Measurements from ENCODE around the gene LRP3.

The LRP3 gene

DNA sequence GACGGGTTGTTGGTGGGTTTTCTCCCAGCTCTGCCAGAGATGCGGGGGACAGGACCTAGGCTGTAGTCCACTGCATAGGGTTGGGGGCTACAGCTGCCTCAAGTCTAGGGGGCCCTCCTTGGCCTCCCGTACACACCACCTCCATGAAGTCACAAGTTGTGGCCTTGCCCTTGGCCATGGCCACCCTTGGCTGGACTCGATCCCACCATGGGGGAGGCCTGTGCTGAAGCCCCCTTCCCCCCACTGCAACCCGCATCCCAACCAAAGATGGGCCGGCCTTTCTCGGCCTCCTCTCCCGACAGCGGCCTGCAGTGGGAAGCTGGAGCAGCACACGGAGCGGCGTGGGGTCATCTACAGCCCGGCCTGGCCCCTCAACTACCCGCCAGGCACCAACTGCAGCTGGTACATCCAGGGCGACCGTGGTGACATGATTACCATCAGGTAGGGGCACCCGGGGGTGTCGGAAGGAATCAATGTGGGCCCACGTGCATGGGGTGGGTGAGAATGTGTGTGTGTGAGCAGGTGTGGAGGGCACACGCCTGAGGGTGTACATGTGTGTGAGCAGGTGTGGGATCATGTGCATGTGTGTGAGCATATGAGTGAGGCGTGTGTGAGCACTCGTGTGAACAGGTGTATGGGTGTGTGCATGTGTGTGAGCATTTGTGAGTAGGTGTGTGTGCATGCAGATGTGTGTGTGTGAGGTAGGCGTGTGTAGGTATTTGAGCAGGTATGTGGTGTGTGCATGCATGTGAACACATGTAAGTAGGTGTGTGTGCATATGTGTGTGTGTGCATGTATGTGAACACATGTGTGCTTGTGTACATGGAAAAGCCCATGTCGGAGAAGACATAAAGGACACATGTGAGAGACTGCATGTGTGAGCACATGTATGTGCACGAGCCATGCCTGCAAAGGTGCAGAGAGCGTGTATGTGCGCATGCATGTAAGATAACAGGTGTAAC lies 8.7 kb downstream of the LRP3 start:
- Histone ChIP-seq H3K27ac (ENCODE audit: low read depth, low read length, severe bottlenecking) (no peak overlapping the region), H3K4me3 (ENCODE audit: extremely low read depth, insufficient read depth, low read length, poor library complexity, severe bottlenecking) (no peak overlapping the region), H3K36me3 (ENCODE audit: control insufficient read depth, insufficient read depth, low read length) (peaks cover 20% of the 10 kb centered on the region), H3K4me1 (ENCODE audit: control insufficient read depth, insufficient read depth, low read length, poor library complexity, severe bottlenecking) (no peaks in the 10 kb centered on the region), H3K9me3 (ENCODE audit: control insufficient read depth, low read length) (no peaks in the 10 kb centered on the region)
- 91 to 92% methylated on average over 21 to 26 of the region's 27 CpGs for WGBS, 2 experiments (ENCODE audit: insufficient coverage in 2 of 2)

DNA sequence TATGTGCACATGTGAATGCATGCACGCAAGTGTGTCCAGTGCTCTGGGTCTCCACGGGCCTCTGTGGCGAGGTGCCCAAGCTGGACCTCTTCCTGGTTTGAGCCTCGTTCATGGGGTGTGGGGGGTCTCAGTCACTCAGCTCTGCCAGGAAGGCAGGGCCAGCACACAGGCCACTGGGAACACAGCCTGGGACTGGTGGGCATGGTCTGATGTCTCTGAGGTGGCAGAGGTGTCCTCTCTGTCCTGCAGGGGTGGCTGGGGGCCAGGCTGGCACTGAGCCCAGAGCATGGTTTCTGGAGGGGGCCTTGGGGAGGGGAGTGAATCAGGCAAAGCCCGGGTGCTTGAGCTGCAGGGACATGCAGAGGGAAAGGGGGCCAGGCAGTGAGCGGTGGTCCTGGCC lies 9.4 kb downstream of the LRP3 start:
- no peak overlapping the region for H3K27ac ChIP-seq (ENCODE audit: low read depth, low read length, severe bottlenecking)
- no peaks in the 10 kb centered on the region for H3K4me1 ChIP-seq (ENCODE audit: control insufficient read depth, insufficient read depth, low read length, poor library complexity, severe bottlenecking)
- WGBS, 2 experiments (ENCODE audit: insufficient coverage in 2 of 2), result 85 to 100% methylated on average over 5 of the region's 6 CpGs
- H3K4me3 ChIP-seq (ENCODE audit: extremely low read depth, insufficient read depth, low read length, poor library complexity, severe bottlenecking), result no peak overlapping the region
- peaks cover 13% of the 10 kb centered on the region for H3K36me3 ChIP-seq (ENCODE audit: control insufficient read depth, insufficient read depth, low read length)
- H3K9me3 ChIP-seq (ENCODE audit: control insufficient read depth, low read length), result no peaks in the 10 kb centered on the region

DNA sequence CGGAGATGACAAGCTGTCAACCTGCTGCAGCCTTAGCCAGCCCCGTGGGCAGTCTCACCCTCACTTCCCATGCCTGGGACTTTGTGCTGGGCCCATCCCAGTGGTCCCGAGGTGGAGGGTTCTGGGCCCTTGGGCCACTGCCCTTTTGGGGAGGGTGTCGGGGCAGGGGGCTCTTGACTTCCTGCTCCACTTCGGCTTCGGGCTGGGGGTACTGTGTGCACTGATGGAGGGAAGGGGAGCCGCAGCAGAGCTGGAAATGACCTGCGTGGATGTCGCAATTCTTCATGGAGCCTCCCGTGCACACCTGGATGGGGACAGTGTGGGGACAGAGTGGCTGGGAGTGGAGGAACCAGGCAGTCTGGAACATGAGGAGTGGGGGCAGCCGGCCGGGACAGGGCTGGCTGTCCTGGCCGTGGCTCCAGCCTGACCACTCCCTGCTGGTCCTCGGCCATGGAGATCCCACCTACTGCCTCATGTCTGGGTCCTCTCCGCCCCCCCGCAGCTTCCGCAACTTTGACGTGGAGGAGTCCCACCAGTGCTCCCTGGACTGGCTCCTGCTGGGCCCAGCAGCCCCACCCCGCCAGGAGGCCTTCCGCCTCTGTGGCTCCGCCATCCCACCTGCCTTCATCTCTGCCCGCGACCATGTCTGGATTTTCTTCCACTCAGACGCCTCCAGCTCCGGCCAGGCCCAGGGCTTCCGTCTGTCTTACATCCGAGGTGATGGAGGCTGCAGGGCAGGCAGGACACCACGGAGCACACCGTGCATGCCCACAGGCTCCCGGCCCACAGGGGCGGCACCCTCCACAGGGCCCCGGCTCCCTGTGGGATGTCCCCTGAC lies 10.2 kb downstream of the LRP3 start:
- Histone ChIP-seq H3K4me1 (ENCODE audit: control insufficient read depth, insufficient read depth, low read length, poor library complexity, severe bottlenecking) (no peaks in the 10 kb centered on the region), H3K36me3 (ENCODE audit: control insufficient read depth, insufficient read depth, low read length) (peaks cover 13% of the 10 kb centered on the region), H3K27ac (ENCODE audit: low read depth, low read length, severe bottlenecking) (no peak overlapping the region), H3K9me3 (ENCODE audit: control insufficient read depth, low read length) (no peaks in the 10 kb centered on the region), H3K4me3 (ENCODE audit: extremely low read depth, insufficient read depth, low read length, poor library complexity, severe bottlenecking) (no peak overlapping the region)
- 94 to 96% methylated on average over 25 to 32 of the region's 32 CpGs for WGBS, 2 experiments (ENCODE audit: insufficient coverage in 2 of 2)

DNA sequence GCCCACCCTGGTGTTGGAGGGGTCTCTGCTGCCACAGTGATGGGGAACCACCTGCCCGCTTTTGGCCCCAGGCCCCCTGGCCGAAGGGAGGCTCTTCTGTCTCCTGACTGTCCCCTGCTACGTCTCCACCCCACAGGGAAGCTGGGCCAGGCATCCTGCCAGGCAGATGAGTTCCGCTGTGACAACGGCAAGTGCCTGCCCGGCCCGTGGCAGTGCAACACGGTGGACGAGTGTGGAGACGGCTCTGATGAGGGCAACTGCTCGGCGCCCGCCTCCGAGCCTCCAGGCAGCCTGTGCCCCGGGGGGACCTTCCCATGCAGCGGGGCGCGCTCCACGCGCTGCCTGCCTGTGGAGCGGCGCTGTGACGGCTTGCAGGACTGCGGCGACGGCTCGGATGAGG lies 11.0 kb downstream of the LRP3 start:
- no peak overlapping the region for H3K4me3 ChIP-seq (ENCODE audit: extremely low read depth, insufficient read depth, low read length, poor library complexity, severe bottlenecking)
- WGBS, 2 experiments (ENCODE audit: insufficient coverage in 2 of 2), result 97 to 98% methylated on average over 25 to 26 of the region's 27 CpGs

DNA sequence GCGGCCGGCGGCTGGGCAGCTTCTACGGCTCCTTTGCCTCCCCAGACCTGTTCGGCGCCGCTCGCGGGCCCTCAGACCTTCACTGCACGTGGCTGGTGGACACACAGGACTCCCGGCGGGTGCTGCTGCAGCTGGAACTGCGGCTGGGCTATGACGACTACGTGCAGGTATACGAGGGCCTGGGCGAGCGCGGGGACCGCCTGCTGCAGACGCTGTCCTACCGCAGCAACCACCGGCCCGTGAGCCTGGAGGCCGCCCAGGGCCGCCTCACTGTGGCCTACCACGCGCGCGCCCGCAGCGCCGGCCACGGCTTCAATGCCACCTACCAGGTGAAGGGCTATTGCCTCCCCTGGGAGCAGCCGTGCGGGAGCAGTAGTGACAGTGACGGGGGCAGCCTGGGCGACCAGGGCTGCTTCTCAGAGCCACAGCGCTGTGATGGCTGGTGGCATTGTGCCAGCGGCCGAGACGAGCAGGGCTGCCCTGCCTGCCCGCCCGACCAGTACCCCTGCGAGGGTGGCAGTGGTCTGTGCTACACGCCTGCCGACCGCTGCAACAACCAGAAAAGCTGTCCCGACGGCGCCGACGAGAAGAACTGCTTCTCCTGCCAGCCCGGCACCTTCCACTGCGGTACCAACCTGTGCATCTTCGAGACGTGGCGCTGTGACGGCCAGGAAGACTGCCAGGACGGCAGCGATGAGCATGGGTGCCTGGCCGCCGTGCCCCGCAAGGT lies 11.6 kb downstream of the LRP3 start:
- Histone ChIP-seq H3K4me1 (ENCODE audit: control insufficient read depth, insufficient read depth, low read length, poor library complexity, severe bottlenecking) (no peaks in the 10 kb centered on the region), H3K4me3 (ENCODE audit: extremely low read depth, insufficient read depth, low read length, poor library complexity, severe bottlenecking) (no peak overlapping the region), H3K36me3 (ENCODE audit: control insufficient read depth, insufficient read depth, low read length) (peaks cover 13% of the 10 kb centered on the region), H3K27ac (ENCODE audit: low read depth, low read length, severe bottlenecking) (no peak overlapping the region), H3K9me3 (ENCODE audit: control insufficient read depth, low read length) (no peaks in the 10 kb centered on the region)
- WGBS, 2 experiments (ENCODE audit: insufficient coverage in 2 of 2), result 96 to 98% methylated on average over 56 to 61 of the region's 64 CpGs

More for the DNA sequence above, 11.0 kb downstream of the LRP3 start:
- Histone ChIP-seq H3K36me3 (ENCODE audit: control insufficient read depth, insufficient read depth, low read length) (peaks cover 13% of the 10 kb centered on the region), H3K27ac (ENCODE audit: low read depth, low read length, severe bottlenecking) (no peak overlapping the region), H3K4me1 (ENCODE audit: control insufficient read depth, insufficient read depth, low read length, poor library complexity, severe bottlenecking) (no peaks in the 10 kb centered on the region), H3K9me3 (ENCODE audit: control insufficient read depth, low read length) (no peaks in the 10 kb centered on the region)

DNA sequence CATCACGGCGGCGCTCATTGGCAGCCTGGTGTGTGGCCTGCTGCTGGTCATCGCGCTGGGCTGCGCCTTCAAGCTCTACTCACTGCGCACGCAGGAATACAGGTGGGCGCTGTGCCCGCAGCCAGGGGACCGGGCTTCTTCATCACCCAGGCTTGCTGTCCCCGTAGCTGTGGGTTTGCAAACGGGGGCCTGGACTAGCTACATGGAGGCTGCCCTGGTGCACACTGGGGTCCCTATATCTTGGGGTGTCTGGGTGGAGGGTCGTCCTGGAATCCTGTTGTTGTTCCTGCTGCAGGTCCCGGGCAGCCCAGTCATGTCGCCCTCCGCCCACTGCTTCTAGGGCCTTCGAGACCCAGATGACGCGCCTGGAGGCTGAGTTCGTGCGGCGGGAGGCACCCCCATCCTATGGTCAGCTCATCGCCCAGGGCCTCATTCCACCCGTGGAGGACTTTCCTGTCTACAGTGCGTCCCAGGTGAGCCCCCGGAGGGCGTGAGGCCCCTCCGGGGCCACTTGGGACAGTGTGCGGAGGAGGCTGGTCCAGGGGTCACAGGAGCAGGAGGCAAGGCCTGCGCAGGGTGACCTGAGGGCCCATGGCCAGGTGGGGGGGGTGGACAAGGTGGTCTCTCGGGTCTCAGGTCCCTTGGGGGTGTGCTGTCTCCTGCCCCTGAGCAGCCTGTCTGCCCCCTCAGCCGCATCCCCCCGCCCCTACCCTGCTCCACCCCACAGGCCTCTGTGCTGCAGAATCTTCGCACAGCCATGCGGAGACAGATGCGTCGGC lies 12.3 kb downstream of the LRP3 start:
- H3K27ac ChIP-seq (ENCODE audit: low read depth, low read length, severe bottlenecking), result no peak overlapping the region
- 94 to 95% methylated on average over 17 to 36 of the region's 38 CpGs for WGBS, 2 experiments (ENCODE audit: insufficient coverage in 2 of 2)
- H3K4me1 ChIP-seq (ENCODE audit: control insufficient read depth, insufficient read depth, low read length, poor library complexity, severe bottlenecking), result no peaks in the 10 kb centered on the region

DNA sequence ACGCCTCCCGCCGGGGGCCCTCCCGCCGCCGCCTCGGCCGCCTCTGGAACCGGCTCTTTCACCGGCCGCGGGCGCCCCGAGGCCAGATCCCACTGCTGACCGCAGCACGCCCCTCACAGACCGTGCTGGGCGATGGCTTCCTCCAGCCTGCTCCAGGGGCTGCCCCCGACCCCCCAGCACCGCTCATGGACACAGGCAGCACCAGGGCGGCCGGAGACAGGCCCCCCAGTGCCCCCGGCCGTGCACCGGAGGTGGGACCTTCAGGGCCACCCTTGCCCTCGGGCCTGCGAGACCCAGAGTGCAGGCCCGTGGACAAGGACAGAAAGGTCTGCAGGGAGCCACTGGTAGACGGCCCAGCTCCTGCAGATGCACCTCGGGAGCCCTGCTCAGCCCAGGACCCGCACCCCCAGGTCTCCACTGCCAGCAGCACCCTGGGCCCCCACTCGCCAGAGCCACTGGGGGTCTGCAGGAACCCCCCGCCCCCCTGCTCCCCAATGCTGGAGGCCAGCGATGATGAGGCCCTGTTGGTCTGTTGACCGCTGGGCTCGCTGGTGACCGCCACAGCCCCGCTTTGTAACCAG lies 13.0 kb downstream of the LRP3 start:
- no peaks in the 10 kb centered on the region for H3K4me1 ChIP-seq (ENCODE audit: control insufficient read depth, insufficient read depth, low read length, poor library complexity, severe bottlenecking)
- WGBS, 2 experiments (ENCODE audit: insufficient coverage in 2 of 2), result 93% methylated on average over 32 to 38 of the region's 38 CpGs
- H3K27ac ChIP-seq (ENCODE audit: low read depth, low read length, severe bottlenecking), result no peak overlapping the region
- no peaks in the 10 kb centered on the region for H3K9me3 ChIP-seq (ENCODE audit: control insufficient read depth, low read length)
- H3K36me3 ChIP-seq (ENCODE audit: control insufficient read depth, insufficient read depth, low read length), result peaks cover 13% of the 10 kb centered on the region
- no peak overlapping the region for H3K4me3 ChIP-seq (ENCODE audit: extremely low read depth, insufficient read depth, low read length, poor library complexity, severe bottlenecking)

More for the DNA sequence above, 12.3 kb downstream of the LRP3 start:
- no peak overlapping the region for H3K4me3 ChIP-seq (ENCODE audit: extremely low read depth, insufficient read depth, low read length, poor library complexity, severe bottlenecking)
- peaks cover 13% of the 10 kb centered on the region for H3K36me3 ChIP-seq (ENCODE audit: control insufficient read depth, insufficient read depth, low read length)
- no peaks in the 10 kb centered on the region for H3K9me3 ChIP-seq (ENCODE audit: control insufficient read depth, low read length)

DNA sequence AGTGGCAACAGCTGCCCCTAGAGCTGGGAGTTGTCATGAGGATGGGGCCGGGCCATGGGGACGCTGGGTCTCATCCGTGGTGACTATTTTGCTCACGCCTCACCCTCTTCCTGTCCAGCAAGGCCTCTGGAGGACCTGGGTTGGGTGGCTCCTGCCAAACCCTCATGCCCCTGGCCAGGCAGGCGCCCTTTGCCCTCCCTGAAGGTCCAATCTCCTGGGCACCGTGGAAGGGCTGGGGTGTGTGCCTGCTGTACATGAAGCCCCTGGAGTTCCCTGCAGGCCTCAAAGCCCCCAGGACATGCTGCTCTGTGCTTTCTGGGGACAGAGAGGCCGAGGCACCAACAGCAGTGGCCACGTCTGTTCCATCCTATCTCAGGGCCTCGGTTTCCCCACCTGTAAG lies 13.8 kb downstream of the LRP3 start:
- no peak overlapping the region for H3K4me3 ChIP-seq (ENCODE audit: extremely low read depth, insufficient read depth, low read length, poor library complexity, severe bottlenecking)
- 86 to 95% methylated on average over 9 of the region's 9 CpGs for WGBS, 2 experiments (ENCODE audit: insufficient coverage in 2 of 2)
- H3K36me3 ChIP-seq (ENCODE audit: control insufficient read depth, insufficient read depth, low read length), result peaks cover 11% of the 10 kb centered on the region
- H3K4me1 ChIP-seq (ENCODE audit: control insufficient read depth, insufficient read depth, low read length, poor library complexity, severe bottlenecking), result no peaks in the 10 kb centered on the region
- no peaks in the 10 kb centered on the region for H3K9me3 ChIP-seq (ENCODE audit: control insufficient read depth, low read length)
- H3K27ac ChIP-seq (ENCODE audit: low read depth, low read length, severe bottlenecking), result no peak overlapping the region

DNA sequence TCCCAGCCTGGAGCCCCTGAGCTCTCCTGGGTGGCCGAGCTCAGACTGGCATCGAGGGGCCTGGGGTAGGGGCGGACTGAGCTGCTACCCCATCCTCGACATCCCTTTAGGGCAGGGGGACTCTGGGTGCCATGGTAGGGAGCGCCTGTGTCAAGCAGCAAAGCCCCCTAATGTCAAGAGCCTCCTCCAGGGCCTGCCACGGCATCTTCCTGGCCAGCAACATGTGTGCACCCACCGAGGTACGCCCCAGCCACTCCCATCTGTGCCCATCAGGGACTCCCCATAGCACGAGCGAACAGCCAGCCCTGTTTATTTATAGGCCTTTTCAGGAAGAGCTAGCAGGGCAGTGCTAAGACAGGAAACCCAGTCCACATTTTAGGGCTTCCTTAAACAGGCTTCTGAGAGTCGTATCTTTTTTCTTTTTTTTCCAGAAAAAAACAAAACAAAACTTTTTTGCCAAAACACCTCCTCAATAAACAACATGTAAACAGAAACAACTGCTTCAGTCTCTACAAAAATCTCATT lies 14.3 kb downstream of the LRP3 start:
- no peak overlapping the region for H3K4me3 ChIP-seq (ENCODE audit: extremely low read depth, insufficient read depth, low read length, poor library complexity, severe bottlenecking)
- no peaks in the 10 kb centered on the region for H3K9me3 ChIP-seq (ENCODE audit: control insufficient read depth, low read length)
- H3K4me1 ChIP-seq (ENCODE audit: control insufficient read depth, insufficient read depth, low read length, poor library complexity, severe bottlenecking), result no peaks in the 10 kb centered on the region
- peaks cover 11% of the 10 kb centered on the region for H3K36me3 ChIP-seq (ENCODE audit: control insufficient read depth, insufficient read depth, low read length)
- no peak overlapping the region for H3K27ac ChIP-seq (ENCODE audit: low read depth, low read length, severe bottlenecking)
- WGBS, 2 experiments (ENCODE audit: insufficient coverage in 2 of 2), result 95 to 98% methylated on average over 9 to 10 of the region's 11 CpGs

All from mesodermal cell (in vitro differentiated cells).